ENCODE measurements around the gene MORN3.

Gene MORN3

DNA sequence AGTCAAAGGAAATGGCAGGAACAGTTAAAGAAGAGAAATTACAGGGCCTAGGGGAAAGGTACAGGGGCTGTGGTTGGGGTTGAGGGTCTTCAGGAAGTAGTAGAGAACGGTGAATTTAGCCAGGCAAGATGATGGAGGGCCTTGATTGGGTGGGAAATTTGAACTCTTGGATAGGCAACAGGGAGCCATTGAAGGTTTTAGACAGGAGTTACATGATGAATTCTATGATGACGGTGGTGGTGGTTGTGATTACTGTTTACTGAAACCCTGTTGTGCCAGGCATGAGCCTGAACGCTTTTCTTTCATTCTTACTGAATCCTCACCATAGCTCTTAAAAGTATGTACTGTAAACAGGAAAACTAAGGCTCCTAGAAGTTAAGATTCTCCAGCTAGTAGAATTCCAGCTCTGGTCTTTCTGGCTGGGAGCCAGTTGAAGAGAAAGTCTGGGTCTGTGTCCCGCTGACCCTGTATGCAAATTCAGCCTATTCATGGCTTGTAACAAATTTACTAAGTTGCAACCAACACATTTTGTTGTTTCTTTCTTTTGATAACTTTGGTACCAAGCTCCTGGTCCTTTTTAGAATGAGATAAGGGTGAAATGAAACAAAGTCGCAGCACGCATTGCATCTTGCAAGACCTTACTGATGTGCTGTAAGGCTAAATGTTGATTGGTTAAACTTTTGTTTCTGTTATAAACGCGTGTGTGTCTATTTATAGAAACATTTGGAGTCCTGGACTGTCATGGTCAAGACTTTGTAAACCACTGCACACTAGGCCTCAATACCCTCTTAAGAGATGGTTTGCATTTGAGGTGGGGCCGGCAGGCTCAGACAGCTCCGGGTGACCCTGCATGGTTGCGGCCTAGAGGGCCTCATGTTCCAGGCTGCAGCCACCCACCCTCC is 37.1 kb downstream of the MORN3 start:
- H3K4me3 ChIP-seq (ENCODE audit: low read length) = no peak overlapping the region
- no peak for DNase-seq (ENCODE audit: low read depth)
- no peak for TF ChIP-seq CTCF (IDR thresholded peaks at IDR 0.05; ENCODE audit: insufficient read depth, low read depth, low read length, missing control alignments)

DNA sequence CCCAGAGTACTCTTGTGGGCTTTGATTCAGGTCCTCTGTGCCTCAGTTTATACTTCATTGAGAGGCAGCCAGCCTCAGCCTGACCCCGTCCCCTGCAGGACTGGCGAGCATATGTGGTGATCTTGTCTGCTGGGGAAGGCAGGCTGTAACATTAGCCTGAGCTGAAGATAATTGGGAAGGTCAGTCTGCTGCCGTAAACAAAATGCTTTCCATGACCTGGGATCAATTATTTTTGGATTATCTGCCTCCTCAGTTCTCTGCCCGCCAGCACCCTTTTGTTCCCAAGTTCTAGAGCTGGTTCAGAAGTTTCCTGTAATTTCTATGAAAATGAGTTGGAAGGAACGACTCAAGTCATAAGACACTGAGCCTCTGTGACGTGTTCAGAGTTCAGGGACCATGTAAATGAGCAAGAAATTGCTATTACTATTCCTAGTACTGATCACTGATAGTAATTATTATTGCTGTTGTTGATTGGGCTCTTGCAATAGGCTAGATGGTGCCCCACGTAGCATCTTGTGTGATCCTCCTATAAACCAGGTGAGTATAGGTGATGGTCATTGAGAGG is 38.6 kb downstream of the MORN3 start:
- no peak for DNase-seq (ENCODE audit: low read depth)
- no peak for TF ChIP-seq CTCF (IDR thresholded peaks at IDR 0.05; ENCODE audit: insufficient read depth, low read depth, low read length, missing control alignments)

DNA sequence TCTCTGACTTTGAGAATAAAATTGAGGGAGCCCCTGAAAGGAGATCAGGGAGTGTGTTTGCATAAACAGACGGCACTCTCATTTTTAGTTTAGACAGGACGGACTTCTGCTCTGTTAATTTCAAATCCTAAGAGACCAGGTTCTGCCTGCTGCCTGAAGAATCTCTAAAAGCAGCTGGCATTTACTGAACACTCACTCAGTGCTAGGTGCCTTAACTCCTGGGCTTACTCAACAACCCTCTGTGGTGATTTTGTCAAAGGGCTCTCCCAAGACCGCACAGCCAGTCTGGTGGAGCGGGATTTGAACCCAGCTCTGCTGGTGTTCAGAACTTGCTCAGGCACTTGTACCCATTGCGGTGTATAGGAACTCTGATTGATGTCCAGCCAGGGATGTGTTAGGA is 40.9 kb downstream of the MORN3 start:
- no peak overlapping the region for H3K4me3 ChIP-seq (ENCODE audit: low read length)
- no peak for DNase-seq (ENCODE audit: low read depth)
- TF ChIP-seq CTCF (IDR thresholded peaks at IDR 0.05; ENCODE audit: insufficient read depth, low read depth, low read length, missing control alignments) = no peak

More for the DNA sequence above, 38.6 kb downstream of the MORN3 start:
- no peak overlapping the region for H3K4me3 ChIP-seq (ENCODE audit: low read length)

DNA sequence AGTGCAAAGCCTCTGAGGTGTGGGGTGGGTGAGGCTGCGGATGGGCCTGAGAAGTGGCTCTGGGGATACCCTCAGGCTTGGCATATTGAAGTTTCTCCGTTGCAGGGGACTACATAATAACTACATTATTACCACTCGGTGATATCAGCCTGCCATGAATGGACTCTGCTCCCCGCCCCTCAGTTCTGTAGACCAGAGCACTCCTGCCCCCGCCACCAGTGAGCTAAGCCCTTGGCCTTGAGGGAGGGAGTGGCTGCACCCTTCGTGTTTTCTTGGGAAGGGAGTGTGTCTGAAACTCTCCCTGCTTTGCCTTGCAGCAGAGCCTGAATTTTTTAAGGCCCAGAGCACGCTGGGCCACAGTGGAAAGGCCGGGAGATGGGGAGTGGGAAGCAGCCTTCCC is 41.4 kb downstream of the MORN3 start:
- TF ChIP-seq CTCF (IDR thresholded peaks at IDR 0.05; ENCODE audit: insufficient read depth, low read depth, low read length, missing control alignments) = no peak
- peak; percentile 43 for DNase-seq (ENCODE audit: low read depth)
- peak overlapping the region; percentile 64 for H3K4me3 ChIP-seq (ENCODE audit: low read length)

DNA sequence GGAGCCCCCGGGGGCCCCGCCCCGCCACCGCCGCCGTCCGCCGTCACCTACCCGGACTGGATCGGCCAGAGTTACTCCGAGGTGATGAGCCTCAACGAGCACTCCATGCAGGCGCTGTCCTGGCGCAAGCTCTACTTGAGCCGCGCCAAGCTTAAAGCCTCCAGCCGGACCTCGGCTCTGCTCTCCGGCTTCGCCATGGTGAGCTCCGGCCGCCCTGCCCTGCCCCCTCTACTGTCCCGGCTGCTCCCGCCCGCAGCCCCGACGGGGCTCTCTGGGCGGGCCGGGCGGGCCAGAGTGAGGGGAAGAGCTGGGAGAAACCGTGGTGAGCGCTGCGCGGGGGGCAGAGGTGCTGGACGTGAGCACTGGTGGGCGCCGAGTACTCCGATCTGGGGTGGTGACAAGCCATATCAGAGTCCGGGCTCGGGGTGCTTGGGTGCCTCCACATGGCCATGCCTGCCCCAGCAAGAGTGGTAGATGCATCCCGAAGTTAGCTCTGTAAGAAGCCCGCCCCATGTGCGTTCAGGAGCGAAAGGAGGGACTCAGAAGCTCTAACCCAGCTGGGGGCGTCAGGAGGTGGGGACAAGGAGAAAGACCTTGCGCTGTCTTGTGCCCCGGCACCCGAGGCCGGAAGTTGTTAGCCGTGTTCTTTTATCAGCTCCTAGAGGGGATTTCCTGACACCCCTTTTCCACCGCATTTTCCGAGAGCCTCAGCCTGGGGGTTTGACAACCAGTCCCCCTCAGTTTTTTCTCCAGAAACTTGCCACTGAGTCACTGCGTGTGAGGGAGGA is 42.4 kb downstream of the MORN3 start:
- peak; percentile 8 for TF ChIP-seq CTCF (IDR thresholded peaks at IDR 0.05; ENCODE audit: insufficient read depth, low read depth, low read length, missing control alignments)
- peak overlapping the region; percentile 64 for H3K4me3 ChIP-seq (ENCODE audit: low read length)
- DNase-seq (ENCODE audit: low read depth) = peak; percentile 58

GRCh38 chr12:121626087-121626852 is 43.2 kb downstream of the MORN3 start, which contains the start of gene ORAI1:
Gene ORAI1 (plus strand): TSS chr12:121626530.
- DNase-seq (ENCODE audit: low read depth) = peak; percentile 95
- no peak for TF ChIP-seq CTCF (IDR thresholded peaks at IDR 0.05; ENCODE audit: insufficient read depth, low read depth, low read length, missing control alignments)
- H3K4me3 ChIP-seq (ENCODE audit: low read length) = peak within 1 kb of the TSS; percentile 64

Data from epithelial cell of esophagus (primary cell).